HG02852 (cell line): ENCODE measurements around the gene PRPS2.

Source experiments
- ATAC-seq: cut with Tn5 transposase; IDR thresholded peaks from one replicate; pipeline ENCODE4 v1.9.1; 2021; ENCODE audit warnings: mild to moderate bottlenecking, moderate library complexity; ENCODE audit not compliant: unreplicated experiment

PRPS2 gene

DNA sequence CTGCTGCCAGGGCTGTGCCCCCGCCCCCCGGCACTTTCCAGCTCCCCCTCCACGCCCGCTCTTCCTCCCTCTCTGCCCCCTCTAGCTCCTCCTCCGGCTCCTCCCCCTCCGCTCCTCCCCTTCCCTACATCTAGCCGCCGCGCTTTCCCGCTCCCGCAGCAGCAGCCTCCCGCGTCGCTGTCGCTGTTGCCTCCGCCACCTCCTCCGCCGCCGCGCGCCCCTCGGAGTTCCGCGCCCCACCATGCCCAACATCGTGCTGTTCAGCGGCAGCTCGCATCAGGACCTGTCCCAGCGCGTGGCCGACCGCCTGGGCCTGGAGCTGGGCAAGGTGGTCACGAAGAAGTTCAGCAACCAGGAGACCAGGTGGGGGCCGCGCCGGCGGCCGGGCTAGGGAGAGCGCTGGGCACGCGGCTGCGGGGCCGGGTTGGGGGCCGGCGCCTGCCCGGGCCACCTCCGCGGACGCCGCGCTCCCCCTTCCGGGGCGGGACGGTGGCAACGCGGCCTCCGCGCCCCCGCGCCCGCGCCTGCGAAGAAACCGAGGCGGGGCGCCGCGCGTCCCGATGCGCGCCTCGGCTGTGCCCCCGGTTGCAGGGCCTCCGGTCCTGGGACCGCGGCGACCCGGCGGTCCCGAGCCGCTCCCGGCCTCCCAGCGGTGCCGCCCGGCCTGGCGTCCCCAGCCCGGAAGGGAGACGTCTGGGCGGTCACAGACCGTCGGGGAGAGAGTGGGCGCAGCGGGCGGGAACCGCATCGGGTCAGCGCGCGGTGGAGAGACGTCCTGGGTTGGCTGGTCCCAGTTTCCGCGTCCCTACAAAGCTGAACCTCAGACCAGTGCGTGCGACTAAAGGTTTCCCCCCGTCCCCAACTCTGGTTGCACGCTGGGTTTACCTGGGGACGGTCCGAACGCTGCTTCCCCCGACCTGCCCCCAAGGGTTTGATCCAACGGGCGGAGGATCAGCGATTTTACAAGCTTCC lies at the start of gene PRPS2:
Gene PRPS2, plus strand, starts transcription at position 156 of the 972 bp plus-strand sequence. Its CDS starts 86 bp downstream, at position 242.
- ATAC-seq: peak; percentile 75

GRCh38 chrX:12741416-12741815 lies 49.8 kb upstream of the PRPS2 start:
- no peak for ATAC-seq

DNA sequence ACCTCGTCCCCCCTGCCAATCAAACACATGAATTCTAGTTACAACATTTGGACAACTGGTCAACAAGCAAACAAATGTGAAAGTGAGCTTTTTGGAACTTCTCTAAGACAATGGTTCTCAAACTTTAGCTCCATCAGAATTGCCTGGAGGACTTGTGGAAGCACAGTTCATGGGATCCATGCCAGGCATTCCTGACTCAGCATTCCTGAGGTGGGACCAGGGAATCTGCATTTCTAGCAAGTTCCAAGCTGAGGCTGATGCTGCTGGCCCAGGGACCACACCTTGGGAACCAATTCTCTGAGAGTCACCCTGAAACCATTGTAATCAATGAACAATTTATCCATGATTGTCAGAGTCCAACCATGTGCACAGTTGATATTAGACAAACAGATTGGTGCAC lies 43.8 kb upstream of the PRPS2 start:
- ATAC-seq: no peak

GRCh38 chrX:12751887-12752286 lies 39.3 kb upstream of the PRPS2 start:
- ATAC-seq: no peak

- ATAC-seq: no peak
Measured at GRCh38 chrX:12753366-12753765, 37.8 kb upstream of the PRPS2 start.

GRCh38 chrX:12758291-12758690 lies 32.9 kb upstream of the PRPS2 start:
- ATAC-seq: no peak

GRCh38 chrX:12767856-12768255 lies 23.4 kb upstream of the PRPS2 start:
- ATAC-seq: no peak

DNA sequence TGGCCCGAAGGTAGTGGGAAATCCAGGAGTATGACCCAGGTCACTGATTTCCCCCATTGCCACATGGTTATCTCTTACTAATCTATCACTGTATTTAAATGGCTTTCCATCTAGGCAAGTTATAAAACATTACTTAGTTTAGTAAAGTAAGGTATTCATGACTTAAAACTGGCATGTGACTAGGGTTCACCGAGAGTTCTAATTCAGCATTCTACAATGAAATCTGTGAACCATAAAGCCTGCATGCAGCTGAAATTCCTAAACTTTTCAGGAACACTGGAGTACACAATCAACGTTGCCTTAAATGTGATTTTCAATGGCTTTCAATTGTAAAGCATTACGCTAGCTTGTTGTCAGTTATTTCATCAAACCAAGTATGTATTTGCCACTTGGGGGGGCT lies 22.7 kb upstream of the PRPS2 start:
- ATAC-seq: no peak

DNA sequence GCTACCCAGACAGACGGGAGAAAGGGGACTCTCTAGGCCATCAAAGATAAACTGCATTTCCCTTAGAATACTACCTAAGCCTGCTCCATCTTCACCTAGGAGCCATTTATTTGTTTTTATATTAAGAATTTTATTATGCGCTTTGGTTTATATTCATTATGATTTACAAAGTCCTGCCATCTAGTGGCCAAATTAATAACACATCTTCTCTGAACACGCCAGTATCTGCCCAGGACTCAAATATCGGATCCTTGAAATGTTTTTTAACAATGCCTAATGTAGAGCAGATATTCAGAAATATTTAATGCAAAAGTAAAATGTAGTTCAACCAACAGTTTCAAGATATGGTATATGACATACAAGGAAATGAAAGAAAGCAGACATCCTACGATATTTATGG lies 20.8 kb upstream of the PRPS2 start:
- no peak for ATAC-seq

- peak; percentile 96 for ATAC-seq
Measured at GRCh38 chrX:12771445-12772069, 19.7 kb upstream of the PRPS2 start.

- no peak for ATAC-seq
Measured at GRCh38 chrX:12777670-12778069, 13.5 kb upstream of the PRPS2 start.

DNA sequence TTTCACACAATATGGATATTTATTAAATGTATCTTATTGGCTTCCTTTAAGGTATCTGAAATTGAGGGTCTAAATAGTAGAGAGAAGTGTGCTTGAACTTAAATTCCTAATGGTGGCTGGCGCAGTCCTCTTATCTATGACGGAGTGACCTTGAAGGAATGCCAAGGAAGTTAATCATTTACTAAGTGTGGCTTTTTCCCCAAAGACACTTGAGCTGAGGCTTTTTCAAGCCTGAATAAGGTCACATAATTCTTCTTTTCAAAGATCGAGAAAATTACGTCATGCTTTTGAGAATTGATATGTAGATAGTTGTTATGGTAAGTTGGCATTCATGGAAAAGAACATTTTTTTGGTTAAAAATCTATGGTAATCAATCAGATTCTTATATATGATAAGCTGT lies 11.7 kb upstream of the PRPS2 start:
- no peak for ATAC-seq

- ATAC-seq: no peak
Measured at GRCh38 chrX:12788645-12789044, 2.6 kb upstream of the PRPS2 start.

DNA sequence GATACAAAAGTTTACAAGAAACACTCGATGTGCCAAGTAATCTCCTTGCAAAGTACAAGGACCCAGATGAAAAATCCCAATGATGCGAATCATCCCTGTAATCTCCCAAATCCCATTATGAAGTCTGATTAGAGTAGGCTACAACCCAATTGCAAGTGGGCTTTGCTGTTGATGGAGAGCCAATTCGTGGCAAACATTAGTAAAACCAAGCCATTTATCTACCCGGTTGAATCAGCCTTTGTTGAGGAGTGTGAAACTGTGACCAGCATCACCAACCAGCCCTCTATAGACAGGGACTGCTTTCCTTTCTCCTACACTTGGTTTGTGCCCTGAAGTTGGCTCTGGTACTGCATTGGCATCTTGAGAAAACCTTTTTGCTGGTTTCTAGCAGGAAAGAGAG lies 1.2 kb upstream of the PRPS2 start:
- ATAC-seq: no peak

GRCh38 chrX:12790885-12791256 lies 341 bp upstream of the PRPS2 start:
- peak; percentile 26 for ATAC-seq

DNA sequence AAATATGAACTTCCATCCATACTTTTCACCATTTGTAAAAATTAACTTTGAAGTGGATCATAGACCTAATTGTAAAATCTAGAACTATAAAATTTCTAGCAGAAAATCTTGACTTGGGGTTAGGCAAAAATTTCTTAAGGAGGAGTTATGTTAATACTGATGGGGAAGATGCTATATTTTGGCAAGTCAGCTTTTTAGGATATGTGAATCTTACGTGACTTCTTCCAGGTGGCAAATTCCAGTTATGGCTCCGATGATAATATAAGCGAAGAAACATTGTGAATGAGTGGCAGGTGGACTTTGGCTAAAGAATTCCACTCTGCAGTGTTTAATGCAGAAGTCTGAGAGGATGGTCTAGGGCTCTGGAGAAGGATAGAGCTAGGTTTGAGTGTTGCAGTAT lies 1.5 kb downstream of the PRPS2 start:
- ATAC-seq: no peak

DNA sequence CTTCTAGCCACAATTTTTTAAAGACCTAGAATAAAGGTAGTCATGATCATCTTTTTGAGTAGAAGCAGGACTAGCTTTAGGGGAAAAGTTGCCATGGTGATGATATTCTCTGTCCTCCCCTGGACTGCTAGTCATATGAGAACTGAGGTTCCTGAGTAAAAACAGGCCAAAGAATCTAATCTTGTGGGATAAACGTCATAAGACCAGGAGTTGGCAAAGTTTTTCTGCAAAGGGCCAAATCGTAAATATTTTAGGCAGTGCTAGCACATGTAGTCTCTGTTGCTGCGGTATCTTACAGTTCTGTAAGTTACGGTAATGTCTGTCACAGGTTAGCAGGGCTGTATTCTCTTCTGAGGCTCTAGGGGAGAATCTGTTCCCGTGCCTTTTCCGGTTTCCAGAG lies 3.4 kb downstream of the PRPS2 start:
- no peak for ATAC-seq

DNA sequence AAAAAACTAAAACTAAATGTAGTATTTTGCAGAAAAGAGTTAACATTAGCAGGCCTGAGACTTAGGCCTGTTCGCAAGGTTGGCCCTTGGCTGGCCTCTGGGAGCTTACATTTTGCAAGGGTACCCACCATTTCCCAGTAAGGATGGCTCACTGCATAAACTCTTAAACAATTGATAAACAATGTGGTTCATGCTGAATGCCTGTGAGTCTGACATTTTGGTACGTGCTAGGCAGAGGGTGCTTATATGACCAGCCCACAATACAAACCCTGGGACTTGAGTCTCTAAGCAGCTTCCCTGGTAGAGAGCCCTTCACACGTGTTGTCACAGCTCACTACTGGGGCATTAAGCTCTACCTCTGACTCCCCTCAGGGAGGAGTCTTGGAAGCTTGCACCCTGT lies 7.4 kb downstream of the PRPS2 start:
- no peak for ATAC-seq

DNA sequence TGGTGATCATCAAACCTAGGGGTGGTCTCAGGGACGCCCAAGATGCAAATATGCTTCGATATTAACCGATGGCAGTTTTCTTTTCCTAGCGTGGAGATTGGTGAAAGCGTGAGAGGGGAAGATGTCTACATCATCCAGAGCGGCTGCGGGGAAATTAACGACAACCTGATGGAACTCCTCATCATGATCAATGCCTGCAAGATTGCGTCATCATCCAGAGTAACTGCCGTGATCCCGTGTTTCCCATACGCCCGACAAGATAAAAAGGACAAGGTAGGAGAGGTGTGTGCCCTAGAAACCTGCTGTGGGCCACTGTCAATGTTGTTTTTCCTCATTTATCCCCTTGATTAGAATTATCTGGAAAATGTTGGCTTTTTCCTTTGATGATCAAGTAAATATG lies 7.9 kb downstream of the PRPS2 start:
- no peak for ATAC-seq

DNA sequence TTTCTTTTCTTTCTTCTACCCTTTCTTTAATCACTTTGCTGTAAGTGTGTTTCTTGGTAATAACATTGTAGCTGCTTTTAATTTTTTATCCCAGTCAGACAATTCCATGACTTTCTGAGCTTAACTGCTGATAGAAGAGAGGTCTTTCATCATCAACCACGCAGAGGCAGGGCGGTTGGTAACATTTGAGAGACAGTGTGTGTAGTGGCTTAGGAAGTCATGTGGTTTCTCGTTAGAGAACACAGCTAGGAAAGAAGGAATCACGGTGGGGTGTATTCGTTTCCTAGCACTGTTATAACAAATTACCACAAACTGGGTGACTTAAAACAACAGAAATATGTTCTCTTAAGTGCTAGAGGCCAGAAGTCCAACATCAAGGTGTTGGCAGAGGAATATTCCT lies 11.5 kb downstream of the PRPS2 start:
- no peak for ATAC-seq

GRCh38 chrX:12804655-12805054 lies 13.4 kb downstream of the PRPS2 start:
- no peak for ATAC-seq

DNA sequence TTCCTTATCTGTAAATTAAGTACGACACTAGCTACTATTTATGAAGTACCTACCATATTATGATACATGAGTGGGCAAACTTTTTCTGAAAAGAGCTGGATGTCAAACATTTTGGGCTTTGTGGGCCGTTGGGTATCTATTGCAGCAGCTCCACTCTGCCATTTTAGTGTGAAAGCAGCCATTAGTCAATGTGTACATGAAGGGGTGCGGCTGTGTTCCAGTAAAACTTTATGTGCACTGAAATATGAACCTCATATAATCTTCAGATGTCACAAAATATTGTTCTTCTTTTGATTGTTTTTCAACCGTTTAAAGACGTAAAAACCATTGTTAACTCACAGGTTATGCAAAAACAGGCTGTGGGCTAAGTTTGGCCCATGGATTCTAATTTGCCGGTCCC lies 14.1 kb downstream of the PRPS2 start:
- ATAC-seq: no peak
